Activated CD4-positive, alpha-beta T cell treated with anti-CD3 and anti-CD28 coated beads, Interleukin-2, amount 50 U/mL, for 48 hours (primary cell): Measurements from ENCODE around the gene IFI35.
"Not testable (repeated sequence)": the region's sequence is repeated elsewhere in the genome, so short reads cannot be mapped to it uniquely, and the experiment has no call there.

ENCODE experiments used
- DNase-seq, 2 experiments: peaks; one replicate each; pipeline ENCODE4 v3.0.0-alpha.2; 2020

Gene IFI35

DNA sequence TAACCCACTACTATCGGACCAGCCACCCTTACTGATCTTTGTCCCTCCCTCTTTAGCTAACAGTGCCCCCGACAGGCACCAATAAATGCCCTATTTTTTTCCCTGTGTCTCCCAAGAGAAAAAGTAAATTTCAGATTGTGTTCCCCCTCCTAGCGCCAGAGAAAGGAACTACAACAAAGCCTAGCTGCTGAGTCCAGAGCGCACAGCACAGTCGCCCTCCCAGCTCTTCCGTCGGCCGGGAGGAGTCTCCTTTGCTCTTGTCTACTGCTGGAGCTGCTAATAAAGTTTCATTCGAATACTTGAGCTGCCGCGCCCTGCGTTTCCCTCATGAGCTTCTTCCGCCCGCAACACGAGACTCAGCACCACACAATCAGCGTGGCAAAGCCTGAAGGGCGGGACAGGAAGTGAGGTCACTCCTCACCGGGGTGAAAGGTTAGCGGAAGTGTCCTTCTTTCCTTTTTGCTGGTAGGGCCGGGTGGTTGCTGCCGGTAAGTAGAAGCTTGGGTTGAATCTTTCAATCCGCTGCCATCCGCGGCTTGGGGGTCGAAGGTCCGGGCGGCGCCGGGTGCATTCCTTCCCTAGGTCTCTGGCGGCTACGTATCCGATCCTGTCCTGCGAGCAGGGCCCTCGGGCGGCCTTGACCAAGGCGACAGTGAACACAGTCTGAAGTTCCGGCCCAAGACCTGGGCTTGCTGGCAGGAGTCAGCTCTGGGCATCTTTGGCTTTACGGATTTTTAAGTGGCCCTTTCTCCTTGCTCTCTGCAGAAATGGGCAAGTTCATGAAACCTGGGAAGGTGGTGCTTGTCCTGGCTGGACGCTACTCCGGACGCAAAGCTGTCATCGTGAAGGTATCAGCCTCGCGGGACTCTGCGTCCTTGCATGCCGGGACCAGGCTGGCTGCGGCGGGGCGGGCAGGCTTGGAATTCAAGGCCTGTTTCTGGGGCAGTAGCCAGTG, 8.3 kb upstream of the IFI35 start, which contains the start of gene RPL27:
Gene RPL27 (plus strand): TSS at position 436 of the 955 bp plus-strand sequence. CDS start 332 bp downstream, at position 768.
- DNase-seq = peak; percentile 96 to 97

DNA sequence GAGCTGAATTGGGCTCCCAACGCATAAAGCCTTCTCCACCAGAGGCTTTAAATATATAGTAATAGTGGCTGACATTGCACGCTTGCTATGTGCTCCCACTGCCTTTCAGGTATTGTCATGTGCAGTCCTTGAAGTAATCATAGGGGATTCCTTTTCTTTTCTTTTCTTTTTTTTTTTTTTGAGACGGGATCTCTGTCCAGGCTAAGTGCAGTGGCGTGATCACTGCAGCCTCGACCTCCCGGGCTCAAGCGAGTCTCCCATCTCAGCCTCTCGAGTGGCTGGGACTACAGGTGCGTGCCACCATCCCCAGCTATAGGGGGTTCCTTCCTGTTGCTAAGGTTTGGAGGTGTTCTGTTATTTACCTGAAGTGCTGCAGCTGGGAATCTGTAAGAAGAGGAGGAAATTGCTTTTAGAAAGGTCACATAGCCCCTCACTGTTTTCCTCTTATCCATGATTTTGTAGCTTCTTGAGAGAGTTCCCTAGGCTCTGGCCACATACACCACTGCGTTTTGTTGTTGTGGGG, 7.5 kb upstream of the IFI35 start:
- no peak for DNase-seq

DNA sequence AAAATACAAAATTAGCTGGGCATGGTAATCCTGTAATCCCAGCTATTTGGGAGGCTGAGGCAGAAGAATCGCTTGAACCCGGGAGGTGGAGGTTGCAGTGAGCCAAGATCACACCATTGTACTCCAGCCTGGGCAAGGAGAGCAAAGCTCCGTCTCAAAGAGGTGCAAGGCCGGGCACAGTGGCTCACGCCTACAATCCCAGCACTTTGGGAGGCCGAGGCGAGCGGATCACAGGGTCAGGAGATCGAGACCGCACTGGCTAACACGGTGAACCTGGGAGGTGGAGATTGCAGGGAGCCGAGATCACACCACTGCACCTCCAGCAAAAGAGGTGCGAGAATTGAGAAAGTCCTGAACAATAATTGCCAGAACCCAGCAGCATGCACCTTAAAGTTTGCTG, 5.7 kb upstream of the IFI35 start:
- DNase-seq = not testable (repeated sequence)

DNA sequence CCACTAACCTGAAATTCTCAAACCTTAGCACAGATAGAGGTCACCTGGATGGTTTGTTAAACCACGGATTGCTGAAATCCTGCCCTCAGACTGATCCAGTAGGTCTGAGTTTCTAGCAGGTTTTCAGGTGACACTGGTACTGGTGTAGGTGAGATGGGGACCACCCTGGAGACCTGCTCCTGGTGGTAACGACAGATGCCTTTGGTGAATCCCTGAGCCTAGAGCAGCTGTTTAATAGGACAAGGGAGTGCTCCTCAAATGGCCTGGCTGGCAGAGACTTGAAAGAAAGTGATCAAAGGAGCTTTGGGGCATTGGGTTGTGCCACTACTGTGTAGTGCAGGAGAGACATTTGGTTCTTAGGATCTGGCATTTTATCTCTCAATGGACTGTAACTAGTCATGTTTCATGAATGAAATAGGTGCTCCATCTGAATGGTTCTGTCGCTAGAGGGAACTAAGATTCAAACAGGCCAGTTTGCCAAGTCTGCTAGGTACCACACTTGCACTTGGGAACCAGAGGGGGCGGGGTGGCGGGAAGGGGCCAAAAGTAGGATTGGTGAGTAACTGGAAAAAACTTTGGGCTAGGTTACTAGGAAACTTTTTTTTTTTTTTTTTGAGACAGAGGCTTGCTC, 2.9 kb upstream of the IFI35 start:
- no peak for DNase-seq

DNA sequence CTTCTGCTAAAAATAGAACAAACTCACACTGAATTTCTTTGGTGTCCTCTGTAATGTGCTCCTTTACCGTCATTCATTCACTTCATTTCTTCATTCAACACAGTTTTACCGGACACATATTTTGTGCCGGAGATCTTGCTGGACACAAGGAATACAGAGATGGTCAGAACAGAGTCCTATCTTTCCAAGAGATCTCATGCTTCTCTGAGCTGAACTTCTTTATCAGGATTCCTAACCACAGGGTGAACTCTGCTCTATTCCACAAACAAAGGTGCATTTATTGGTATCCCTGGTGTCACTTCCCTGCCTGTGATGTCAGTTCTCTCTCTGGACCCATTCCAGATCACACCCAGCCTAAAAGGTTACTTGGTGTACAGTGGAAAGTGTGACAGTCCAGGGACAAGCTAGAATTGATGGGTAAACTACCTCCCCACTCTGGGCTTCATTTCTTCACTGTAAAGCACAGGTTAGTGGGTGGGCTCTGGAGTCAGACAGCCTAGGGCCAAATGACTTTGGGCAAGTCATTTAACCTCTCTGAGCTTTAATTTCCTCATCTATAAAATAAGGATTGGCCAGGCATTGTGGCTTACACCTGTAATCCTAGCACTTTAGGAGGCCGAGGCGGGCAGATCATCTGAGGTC, 4.2 kb downstream of the IFI35 start:
- no peak for DNase-seq

DNA sequence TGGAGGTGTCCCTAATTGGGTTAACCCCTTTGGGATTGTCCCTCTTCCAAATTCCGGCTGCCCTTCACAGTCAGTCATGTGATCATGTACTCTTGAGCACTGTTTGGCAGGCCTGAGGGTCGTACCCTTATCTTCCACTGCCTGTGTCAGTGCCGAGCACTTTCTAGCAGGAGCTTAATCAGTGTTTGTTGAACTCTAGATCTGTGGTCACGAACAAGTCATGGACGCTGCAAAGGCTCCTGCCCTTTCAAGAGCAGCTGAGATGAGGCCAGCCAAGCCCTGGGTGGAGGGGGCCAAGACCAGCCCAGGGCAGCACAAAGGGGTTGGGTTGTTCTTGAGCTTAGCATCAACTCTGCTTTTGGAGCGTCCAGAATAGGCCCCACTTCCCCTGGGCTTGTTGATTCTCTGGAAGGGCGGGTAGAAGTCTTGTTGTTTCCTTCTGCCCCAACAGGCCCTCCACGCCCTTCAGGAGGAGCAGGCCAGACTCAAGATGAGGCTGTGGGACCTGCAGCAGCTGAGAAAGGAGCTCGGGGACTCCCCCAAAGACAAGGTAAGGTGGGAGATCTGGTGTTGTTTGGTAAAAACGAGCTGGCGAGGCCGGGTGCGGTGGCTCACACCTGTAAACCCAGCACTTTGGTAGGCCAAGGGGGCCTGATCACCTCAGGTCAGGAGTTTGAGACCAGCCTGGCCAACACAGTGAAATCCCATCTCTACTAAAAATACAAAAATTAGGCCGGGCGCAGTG, 5.3 kb downstream of the IFI35 start:
- DNase-seq = no peak

DNA sequence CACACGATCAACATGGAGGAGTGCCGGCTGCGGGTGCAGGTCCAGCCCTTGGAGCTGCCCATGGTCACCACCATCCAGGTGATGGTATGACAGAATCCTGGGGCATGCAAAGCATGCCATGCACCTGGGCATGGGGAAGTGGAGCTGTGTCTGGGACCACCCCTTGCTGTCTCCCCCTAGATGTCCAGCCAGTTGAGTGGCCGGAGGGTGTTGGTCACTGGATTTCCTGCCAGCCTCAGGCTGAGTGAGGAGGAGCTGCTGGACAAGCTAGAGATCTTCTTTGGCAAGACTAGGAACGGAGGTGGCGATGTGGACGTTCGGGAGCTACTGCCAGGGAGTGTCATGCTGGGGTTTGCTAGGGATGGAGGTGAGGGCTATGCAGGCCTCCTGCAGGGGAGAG, 6.7 kb downstream of the IFI35 start:
- DNase-seq = no peak

DNA sequence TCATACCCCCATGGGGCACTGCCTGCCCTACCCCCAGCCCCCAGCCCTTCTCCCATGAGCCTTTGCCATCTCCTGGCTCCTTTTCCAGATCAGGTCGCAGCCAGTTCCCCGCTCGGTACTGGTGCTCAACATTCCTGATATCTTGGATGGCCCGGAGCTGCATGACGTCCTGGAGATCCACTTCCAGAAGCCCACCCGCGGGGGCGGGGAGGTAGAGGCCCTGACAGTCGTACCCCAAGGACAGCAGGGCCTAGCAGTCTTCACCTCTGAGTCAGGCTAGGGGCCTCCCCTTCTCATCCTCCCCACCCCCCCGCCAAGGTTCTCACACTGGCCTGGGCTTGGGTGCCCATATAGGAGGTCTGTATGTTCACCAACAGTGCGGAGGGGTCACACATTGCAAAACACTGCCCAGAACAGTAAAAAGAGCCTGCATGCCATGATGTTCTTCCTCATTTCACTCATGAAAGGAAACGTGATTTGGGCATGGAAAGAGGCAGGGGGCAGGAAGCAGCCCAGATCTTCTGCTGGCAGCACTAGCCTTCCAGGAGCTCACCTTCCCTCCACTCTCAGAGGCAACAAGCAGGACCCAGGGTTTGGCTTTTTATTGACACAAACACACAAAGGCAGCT, 7.5 kb downstream of the IFI35 start:
- DNase-seq = no peak

DNA sequence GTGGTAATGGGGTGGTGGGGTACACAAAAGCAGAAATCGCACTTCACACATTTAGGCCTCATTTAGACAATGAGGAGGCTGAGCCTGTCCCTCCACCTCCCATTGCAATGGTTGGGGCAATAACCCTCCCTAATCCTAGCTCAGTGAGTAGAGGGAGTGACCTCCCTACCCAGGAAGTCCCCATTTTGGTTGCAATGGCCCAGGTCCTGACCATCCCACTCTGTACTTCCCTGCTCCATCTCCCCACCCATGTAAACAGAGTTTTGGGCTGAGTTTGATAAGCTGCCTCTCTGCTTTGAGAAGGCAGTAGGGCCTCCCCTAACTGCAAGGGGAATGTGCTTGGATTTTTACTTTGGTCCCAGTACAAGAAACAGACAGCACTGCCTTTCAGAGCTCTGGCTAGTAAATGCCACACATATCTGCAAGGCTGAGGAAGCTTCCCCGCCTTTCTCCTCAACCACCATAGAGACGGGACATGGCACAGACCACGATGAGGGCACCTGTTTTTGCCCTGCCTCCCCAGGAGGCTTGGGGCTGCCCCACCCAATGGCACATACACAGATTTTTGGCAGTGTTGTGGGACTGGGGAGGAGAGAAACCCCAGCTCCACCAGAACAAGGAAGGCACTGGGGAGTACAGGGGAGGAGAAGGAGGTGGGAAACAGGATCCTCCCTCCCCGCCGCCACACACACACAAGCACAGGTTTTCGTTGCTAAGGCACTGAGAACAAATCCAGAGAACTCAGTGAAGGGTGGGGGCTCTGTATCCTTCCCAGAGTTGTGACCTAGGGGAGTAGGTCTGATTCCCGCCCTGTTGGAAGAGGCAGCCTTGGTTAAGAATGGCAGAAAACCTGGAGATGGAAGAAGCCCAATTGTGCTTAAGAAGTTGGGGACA, 8.3 kb downstream of the IFI35 start:
- DNase-seq = no peak

DNA sequence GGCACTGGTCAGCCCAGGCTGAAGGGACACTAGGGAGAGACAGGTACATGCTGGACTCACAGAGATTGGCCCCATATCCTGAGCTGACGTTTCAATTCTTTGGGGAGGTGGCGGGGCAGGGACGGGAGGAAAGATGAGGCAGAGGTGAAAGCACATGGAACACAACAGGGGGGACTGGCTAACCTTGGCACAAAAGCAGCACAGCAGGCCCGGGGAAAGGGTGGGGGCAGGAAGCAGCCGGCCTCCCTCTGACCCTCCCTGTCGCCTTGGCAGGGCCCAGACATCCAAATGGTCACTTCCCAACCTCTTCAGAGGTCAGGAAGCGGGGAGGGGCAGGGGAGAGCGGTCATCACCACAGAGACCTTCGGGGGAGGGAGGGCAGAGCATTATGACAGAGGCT, 9.0 kb downstream of the IFI35 start:
- no peak for DNase-seq

DNA sequence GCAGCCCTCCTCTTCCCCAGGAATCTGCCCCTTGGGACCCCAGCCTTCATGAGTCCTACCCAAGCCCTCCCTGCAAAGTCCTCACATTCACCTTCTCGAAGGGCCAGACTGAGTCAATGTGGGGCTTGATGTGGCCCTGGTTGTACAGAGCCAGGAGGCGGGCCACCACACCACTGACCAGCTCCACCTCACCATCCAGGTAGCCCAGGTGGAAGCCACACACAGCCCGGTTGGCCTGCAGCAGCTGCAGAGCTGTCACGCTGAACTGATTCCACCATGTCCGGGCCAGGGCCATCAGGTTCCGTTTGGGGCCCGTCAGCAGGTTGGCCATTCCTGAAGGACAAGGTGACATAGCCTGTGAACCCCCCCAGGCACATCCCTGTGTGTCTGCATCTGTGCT, 9.6 kb downstream of the IFI35 start:
- no peak for DNase-seq

DNA sequence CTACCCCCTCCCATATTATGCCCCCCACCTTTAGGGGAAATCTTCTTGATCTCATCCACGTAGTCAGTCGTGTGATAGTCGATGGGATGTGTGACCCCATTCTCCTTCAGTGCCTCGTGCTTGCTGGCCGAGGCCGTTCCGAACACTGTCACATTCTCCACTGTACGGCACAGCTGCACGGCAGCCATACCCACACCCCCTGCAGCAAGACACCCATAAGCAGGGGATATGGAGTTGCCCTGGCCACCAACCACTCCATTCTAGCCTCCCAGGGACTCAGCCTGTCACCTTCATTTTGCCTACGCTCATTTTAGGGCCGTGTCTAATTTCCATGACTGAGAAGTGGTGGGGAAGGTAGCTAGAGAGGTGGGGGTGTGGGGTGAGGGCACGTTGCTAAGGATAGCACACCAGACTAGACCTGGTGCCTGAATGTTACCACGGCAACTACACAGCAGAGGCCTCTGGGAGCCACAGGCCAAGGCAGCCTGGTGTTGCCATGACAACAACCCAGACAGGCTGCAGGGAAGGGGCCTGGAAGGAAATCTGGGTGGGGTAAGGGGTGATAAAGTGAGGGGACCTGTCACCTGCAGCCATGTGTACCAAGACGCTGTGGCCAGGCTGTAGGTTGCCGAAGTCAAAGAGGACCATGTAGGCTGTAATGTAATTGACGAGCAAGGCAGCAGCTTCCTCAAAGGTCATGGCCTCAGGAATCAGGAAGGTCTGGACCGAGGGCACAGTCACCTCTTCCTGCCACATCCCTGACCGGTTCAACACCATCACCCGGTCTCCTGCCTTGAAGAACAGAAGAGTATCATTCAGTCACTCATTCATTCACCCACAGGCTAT, 11.6 kb downstream of the IFI35 start:
- DNase-seq = no peak

DNA sequence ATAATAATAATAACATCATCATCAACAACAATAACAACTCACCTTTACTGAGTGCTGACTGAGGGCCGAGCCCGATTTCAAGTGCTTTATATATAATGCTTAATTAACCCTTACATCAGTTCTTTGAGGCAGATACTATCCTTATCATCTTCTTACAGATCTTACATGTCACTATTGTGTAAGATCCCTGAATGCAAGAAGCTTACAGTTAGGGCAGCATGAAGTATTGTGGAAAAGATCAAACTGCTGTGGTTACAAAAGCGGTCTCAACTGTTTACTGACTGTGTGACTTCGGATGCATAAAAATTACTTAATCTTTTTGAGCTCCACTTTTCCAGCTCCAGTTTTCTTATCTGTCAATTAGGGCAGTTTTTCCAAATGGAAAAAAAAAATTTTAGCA, 12.3 kb downstream of the IFI35 start:
- DNase-seq = no peak

DNA sequence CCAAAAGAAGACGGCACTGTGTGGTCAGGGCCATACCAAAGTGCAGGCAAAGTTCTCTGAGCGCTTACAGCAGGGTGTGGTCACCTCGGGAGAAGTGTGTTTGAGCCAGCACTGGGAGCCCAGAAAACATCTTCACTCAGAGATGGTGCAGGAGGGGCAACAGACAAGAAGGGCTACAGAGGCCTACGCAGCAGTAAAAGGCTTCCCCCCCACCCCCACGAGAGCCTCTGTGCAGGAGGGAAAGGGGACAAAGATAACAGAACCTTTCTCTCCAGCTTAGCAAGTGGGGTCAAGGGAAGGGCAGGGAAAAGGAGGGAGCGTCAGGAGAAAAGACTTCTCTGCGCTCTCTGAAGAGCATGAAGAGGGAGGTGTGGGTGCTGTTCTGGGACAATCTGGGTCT, 12.8 kb downstream of the IFI35 start:
- DNase-seq = no peak

DNA sequence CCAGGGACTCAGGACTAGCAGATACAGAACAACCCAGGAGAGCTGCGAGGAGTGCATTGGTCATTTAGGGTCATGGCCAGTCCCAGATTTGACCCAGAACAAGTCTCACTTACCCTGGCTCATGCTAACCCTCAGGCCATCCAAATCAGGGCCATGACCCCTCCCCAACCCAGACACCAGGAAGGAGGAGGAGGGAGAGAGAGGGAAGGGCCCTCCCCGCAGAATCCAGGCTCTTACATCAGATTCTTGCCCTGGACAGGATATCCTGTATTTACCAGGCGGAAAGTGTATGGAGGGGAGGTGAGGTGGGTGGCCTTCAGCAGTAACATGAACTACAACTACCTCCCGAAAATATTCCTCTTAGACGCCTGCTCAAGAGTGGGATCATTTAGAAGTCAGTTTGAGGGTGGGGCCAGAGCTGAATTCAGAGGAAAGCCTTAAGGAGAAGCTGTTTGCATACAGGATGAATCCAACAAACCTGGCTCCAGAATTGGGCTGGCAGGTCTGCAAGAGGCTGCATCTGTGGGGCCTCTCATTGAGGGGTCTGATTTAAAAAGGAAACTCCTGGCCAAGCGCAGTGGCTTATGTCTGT, 13.5 kb downstream of the IFI35 start:
- no peak for DNase-seq

DNA sequence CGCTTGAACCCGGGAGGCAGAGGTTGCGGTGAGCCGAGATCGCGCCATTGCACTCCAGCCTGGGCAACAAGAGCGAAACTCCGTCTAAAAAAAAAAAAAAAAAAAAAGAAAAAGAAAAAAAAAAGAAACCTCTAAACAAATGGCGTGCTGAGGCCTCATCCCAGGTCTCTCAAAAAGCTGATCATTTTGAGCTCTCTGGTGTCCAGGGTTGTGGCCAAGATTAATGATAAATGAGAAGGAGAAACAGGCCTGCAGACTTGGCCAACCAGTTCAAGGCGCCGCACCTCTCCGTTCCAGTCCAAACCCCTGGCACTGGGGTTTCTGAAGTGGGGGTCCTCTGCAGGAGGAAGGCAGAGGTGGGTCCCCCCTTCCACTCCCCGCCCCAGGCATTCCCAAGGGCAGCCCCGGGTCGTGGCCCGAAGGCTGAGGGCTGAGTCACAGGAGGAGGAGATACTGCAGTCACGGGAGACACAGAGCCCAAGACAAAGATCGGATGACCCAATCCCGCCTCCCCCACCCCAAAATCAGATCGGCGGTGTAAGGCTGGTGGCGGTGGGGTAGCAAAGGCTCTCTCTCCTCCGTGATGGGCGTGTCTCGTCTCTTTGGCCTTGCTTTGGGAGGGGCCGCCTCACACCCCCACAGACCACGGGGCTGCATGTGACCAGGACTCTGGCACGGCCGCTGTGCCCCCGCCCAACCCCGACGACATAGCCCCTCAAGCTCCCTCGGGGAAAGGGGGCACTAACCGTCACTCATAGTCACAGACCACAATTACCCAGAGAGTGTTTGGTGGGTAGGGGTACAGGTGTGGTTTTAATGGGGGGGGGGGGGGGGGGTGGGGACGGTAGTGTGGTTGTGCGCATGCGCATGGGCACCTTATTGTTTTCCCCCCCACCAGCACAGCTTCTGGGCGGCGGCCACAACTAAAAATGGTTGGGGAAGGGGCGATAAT, 14.5 kb downstream of the IFI35 start:
- DNase-seq = no peak

DNA sequence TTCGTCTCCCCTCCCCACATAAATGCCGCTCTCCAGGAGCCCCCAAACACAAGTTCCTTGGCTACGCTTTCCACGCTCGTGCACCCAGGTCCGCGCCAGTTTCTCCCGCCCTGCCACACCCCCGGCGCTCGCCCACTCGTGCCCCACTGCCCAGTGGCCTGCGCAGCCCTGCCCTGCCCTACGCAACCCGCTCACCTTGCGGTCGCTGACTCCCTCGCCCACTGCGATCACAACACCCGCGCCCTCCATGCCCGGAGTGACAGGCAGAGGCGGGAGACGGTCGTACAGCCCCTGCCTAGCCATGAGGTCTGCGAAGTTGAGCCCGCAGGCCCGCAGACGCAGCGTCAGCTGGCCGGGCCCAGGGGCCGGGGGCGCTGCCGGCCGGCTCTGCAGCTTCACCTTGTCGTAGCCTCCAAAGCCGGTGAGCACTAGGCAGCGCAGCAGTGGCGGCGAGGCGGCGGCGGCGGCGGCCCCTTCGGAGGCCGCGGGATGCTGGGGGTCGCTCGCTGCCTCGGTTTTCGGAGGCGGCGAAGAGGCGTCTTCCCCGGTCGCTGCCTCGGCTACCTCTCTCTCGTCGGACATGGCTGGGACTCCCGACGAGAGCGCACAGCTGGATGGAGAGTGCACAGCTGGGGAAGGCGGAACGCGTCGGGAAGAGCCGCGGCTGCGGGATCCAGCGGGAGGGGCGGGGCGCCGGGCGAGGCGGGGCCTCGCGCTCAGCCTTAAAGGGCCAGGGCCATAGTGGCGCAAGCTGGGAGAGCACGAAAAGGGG, 15.3 kb downstream of the IFI35 start, which contains the start of gene VAT1:
Gene VAT1 (minus strand): TSS at position 645 of the 772 bp plus-strand sequence. CDS start 63 bp downstream, at position 582.
- peak; percentile 72 to 78 for DNase-seq
